ENCODE results near the gene OBP2A. TPM values are rescaled to one million over a fixed set of nuclear protein-coding genes. Genes with fewer than 3 reads are reported as not detected.
"Not testable (repeated sequence)": the region's sequence is repeated elsewhere in the genome, so short reads cannot be mapped to it uniquely, and the experiment has no call there.

The OBP2A gene
- total RNA-seq, 4 donors from 2014 or later: not detected

DNA sequence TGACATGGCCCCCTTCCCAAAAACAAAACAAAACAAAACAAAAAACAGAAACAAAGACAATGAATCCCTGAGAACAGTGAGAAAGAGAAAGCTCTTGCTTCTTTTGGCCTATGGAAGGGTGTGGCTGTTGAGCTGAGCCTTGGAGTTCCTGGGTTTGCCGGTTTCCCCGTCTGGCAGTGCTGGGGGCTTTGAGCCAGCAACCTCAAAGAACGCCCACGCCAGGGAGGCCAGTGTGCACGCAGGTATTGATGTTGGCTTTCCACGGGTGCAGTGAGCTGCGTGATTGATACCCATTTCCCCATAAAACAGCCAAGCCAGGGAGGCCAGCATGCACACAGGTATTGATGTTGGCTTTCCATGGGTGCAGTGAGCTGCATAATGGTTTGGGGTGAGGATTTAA is 33.0 kb upstream of the OBP2A start:
- Histone ChIP-seq H3K9me3 (peaks cover 0 to 16% (median 0%) of the 10 kb centered on the region in 3 donors), H3K4me1 (no peaks in the 10 kb centered on the region), H3K4me3 (no peak overlapping the region), H3K27ac (no peak overlapping the region), H3K27me3 (peaks cover 26% of the 10 kb centered on the region), H3K36me3 (no peaks in the 10 kb centered on the region)
- 64 to 68% methylated on average over 5 to 7 of the region's 7 CpGs for WGBS, 2 donors (ENCODE audit: low coverage in 1 of 2)
- ATAC-seq: no peak
- TF ChIP-seq, protein P1, sequence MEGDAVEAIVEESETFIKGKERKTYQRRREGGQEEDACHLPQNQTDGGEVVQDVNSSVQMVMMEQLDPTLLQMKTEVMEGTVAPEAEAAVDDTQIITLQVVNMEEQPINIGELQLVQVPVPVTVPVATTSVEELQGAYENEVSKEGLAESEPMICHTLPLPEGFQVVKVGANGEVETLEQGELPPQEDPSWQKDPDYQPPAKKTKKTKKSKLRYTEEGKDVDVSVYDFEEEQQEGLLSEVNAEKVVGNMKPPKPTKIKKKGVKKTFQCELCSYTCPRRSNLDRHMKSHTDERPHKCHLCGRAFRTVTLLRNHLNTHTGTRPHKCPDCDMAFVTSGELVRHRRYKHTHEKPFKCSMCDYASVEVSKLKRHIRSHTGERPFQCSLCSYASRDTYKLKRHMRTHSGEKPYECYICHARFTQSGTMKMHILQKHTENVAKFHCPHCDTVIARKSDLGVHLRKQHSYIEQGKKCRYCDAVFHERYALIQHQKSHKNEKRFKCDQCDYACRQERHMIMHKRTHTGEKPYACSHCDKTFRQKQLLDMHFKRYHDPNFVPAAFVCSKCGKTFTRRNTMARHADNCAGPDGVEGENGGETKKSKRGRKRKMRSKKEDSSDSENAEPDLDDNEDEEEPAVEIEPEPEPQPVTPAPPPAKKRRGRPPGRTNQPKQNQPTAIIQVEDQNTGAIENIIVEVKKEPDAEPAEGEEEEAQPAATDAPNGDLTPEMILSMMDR (IDR thresholded peaks at IDR 0.05): no peak
- TF ChIP-seq POLR2AphosphoS5 (IDR thresholded peaks at IDR 0.05) (no peak), EP300 (IDR thresholded peaks at IDR 0.05) (no peak), POLR2A (IDR thresholded peaks at IDR 0.05) (no peak)

DNA sequence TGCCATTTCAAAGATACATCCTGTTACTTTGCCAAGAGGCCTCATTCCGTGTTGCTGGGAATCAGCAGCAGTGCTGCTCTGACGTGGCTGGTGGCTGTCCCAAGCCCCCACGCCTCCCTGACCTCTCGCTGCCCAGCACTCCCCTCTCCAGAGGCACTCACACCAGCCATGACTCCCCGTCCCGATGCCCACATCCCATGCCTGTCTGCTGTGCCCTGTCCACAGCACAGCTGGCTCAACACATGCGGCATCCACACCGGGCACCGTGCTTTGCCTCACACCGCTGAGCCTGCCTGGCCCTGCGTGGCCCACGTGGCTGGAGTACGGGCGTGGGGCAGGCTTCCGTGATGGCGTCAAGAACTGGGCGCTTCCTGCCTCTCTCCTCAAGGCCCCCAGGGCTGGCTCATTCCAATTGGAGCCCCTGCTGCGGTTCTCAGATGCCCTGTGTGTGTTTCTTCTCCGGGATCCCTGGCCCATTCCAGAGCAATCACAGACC is 32.5 kb upstream of the OBP2A start:
- H3K36me3 ChIP-seq: no peaks in the 10 kb centered on the region
- H3K27ac ChIP-seq: no peak overlapping the region
- H3K9me3 ChIP-seq: peaks cover 0 to 16% (median 0%) of the 10 kb centered on the region in 3 donors
- peaks cover 31% of the 10 kb centered on the region for H3K27me3 ChIP-seq
- WGBS, 2 donors (ENCODE audit: low coverage in 1 of 2): 61 to 83% methylated on average over 4 to 15 of the region's 19 CpGs
- no peak for ATAC-seq
- TF ChIP-seq EP300 (IDR thresholded peaks at IDR 0.05) (no peak), POLR2A (IDR thresholded peaks at IDR 0.05) (no peak), POLR2AphosphoS5 (IDR thresholded peaks at IDR 0.05) (no peak)
- TF ChIP-seq, protein P1 (IDR thresholded peaks at IDR 0.05): no peak
- H3K4me1 ChIP-seq: no peaks in the 10 kb centered on the region
- no peak overlapping the region for H3K4me3 ChIP-seq

DNA sequence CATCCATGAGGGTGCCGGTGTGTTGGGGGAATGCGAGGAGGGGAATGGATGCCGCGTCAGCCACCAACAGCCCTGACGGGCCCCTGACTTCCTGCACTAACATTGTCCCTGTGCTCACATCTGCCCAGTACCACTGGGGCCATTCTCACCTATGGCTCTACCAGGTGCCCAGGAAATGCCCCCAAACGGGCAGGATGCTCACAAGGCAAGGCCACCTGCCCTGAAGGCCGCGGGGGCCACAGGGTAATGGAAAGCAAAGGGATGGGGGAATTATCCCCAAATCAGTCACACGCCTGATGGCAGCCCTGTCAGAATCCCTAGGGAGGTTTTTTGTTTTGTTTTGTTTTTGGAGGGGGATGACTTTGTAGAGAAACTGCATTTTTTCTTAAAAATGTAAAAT is 32.0 kb upstream of the OBP2A start:
- H3K27me3 ChIP-seq: peaks cover 33% of the 10 kb centered on the region
- not testable (repeated sequence) for H3K27ac ChIP-seq, H3K4me3 ChIP-seq, ATAC-seq, H3K4me1 ChIP-seq, H3K36me3 ChIP-seq
- WGBS, 2 donors (ENCODE audit: low coverage in 1 of 2): no CpG with 5 or more reads among the region's 9 CpGs
- H3K9me3 ChIP-seq: peaks cover 0 to 11% (median 0%) of the 10 kb centered on the region in 3 donors

DNA sequence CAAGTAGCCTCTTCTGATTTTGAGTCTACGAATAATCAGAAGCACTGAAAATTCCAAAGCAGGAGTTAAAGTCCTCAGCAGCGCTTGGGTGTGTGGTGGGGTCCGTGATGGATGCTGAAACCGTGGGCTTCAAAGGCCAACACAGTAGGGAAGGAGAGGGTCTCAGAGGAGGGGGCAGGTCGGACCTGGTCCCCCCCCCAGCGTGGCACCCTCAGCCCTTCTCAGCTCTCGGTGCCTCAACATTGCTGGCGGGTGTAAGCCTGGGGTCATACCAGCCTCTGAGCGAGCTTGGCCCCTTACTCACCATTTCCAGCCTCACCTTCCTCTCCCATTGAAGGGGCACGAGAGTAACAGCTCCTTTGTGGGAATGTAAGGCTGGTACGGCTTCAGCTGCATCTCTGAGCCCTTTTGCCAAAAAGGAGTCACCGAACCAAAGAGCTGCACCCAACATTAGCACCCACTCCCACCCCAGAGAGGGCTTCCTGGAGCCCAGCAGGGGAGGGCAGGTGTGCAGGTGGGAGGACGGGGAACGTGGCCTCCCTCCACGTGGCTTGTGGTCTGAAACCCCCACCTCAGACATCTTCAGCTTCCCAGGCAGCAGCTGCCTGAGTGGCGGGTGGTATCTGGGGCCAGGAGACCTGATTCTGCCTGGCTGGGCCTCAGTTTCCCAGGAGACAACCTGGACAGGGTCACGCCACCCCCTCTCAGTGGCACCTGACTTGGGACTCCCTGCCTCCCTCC is 31.4 kb upstream of the OBP2A start:
- no peak for ATAC-seq
- no peak overlapping the region for H3K27ac ChIP-seq
- H3K4me3 ChIP-seq: no peak overlapping the region
- H3K27me3 ChIP-seq: peaks cover 33% of the 10 kb centered on the region
- H3K4me1 ChIP-seq: no peaks in the 10 kb centered on the region
- peaks cover 0 to 5% (median 0%) of the 10 kb centered on the region in 3 donors for H3K9me3 ChIP-seq
- no peak for TF ChIP-seq EP300 (IDR thresholded peaks at IDR 0.05)
- TF ChIP-seq, protein P1 (IDR thresholded peaks at IDR 0.05): no peak
- no peak for TF ChIP-seq POLR2A (IDR thresholded peaks at IDR 0.05)
- H3K36me3 ChIP-seq: no peaks in the 10 kb centered on the region
- WGBS, 2 donors (ENCODE audit: low coverage in 1 of 2): 67 to 76% methylated on average over 3 of the region's 17 CpGs

DNA sequence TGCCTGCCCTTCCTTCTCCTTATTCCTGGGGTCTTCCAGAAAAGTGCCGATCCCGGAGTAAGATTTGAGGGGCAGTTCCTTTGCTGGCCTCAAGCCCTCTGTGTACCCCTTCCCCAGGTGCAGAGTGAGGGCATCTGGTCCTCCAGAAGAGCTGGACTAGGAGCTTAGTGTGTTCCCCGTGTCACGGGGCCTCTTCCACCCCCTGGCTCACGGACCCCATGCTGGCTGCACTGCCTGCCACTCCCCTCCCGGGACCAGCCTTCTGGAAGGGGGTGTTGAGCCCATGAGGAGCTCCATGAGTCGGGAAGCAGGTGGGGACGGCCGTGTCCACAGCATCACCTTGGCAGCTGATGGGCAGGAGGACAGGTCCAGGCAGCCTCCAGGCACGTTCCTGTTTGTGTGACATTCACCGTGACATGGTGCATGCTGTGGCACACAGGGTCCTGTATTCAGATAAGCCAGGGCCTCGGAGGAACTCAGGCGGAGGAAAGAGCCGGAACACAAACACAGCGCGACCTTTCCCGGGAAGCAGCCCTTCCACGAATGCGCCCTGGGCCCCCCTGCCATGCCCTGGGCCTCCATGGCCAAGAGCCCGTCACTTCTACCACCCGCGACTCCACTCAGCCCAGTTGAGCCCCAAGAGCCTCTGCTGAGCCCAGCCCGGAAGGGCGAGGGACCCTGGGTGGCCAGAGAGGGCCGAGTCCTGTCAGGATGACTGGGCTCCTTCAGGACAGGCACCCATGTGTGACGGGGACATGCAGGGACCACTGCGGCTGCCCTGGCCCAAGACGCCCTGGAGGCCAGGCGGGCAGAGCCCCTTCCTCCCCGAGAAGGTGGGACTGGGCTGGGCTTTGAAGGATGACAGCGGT is 30.6 kb upstream of the OBP2A start:
- Histone ChIP-seq H3K9me3 (no peaks in the 10 kb centered on the region), H3K36me3 (no peaks in the 10 kb centered on the region), H3K4me1 (no peaks in the 10 kb centered on the region), H3K27me3 (peaks cover 33% of the 10 kb centered on the region), H3K27ac (no peak overlapping the region), H3K4me3 (no peak overlapping the region)
- no peak for TF ChIP-seq POLR2AphosphoS5 (IDR thresholded peaks at IDR 0.05)
- no peak for TF ChIP-seq EP300 (IDR thresholded peaks at IDR 0.05)
- no peak for TF ChIP-seq POLR2A (IDR thresholded peaks at IDR 0.05)
- TF ChIP-seq, protein P1 (IDR thresholded peaks at IDR 0.05): no peak
- 83% methylated on average over 2 of the region's 31 CpGs; no CpG with 5 or more reads in 1 of the 2 donors for WGBS, 2 donors (ENCODE audit: low coverage in 1 of 2)
- ATAC-seq: no peak

Data from gastroesophageal sphincter (tissue), 4 donors.